Right atrium auricular region (tissue), 2 donors: ENCODE results near the gene WDR62. TPM values are rescaled to one million over a fixed set of nuclear protein-coding genes. Genes with fewer than 3 reads are reported as not detected.
"Not testable (repeated sequence)": the region's sequence is repeated elsewhere in the genome, so short reads cannot be mapped to it uniquely, and the experiment has no call there.

Source experiments
- DNase-seq: peaks from one replicate; pipeline ENCODE4 v3.0.0-alpha.2; 2019; ENCODE audit warnings: low spot score
- H3K27ac ChIP-seq, 2 donors: fragments of 200-600 bp; sonication (generic); 1 replicate in 1 of 2; 2 replicates in 1 of 2; pipeline ENCODE4 v1.5.1; 2016 to 2019
- H3K27me3 ChIP-seq, 2 donors: fragments of 200-600 bp; sonication (generic); one replicate each; pipeline versions ENCODE4 v1.5.1 to v1.6.0; 2017 to 2019
- H3K36me3 ChIP-seq: fragments of 200-600 bp; sonication (generic); one replicate; pipeline ENCODE4 v1.5.1; 2016
- H3K4me1 ChIP-seq, 2 donors: fragments of 200-600 bp; sonication (generic); one replicate each; pipeline versions ENCODE4 v1.5.1 to v1.6.0; 2017 to 2019
- H3K4me3 ChIP-seq, 2 donors: fragments of 200-600 bp; sonication (generic); 1 replicate in 1 of 2; 2 replicates in 1 of 2; pipeline ENCODE4 v1.5.1; 2017 to 2019; ENCODE audit warnings: mild to moderate bottlenecking in 1 of 2, moderate library complexity in 1 of 2
- H3K9me3 ChIP-seq, 2 donors: fragments of 200-600 bp; sonication (generic); one replicate each; pipeline ENCODE4 v1.5.1; 2019
- CTCF ChIP-seq, 2 donors: fragments of 200-600 bp; sonication (generic); IDR thresholded peaks; one replicate each; pipeline ENCODE4 v1.5.1; 2019; ENCODE audit warnings: antibody characterized with exemption in 2 of 2
- total RNA-seq, 2 donors: library from RNA; depleted of rRNA; stranded (reverse); fragments of >200 nt; gene quantifications; one replicate each; pipeline ENCODE4 v1.1.0, GENCODE V29; 2016

Gene WDR62
- total RNA-seq, 2 donors from 2014 or later, result 0.75 to 10.6 TPM

DNA sequence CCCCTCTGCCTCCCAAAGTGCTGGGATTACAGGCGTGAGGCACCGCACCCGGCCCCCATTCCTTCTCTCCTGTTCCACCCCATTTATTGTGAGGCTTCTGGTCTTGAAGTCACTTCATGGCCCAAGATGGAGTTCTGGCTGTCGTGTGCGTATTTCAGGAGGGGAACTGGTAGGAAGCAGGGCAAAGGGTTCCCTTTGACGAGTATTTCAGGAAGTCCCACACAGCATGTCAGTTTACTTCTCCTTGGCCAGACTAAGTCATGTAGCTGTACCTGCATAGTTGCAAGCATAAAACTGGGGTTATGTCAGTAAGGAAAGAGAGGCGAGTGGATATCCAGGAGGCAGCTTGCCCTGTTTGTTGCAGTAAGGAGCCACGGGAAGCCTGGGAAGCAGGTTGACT, 10.1 kb downstream of the WDR62 start:
- no peak for TF ChIP-seq CTCF (IDR thresholded peaks at IDR 0.05)
- DNase-seq, result no peak
- Histone ChIP-seq H3K9me3 (no peaks in the 10 kb centered on the region), H3K4me1 (no peaks in the 10 kb centered on the region), H3K4me3 (no peak overlapping the region), H3K27ac (no peak overlapping the region), H3K27me3 (no peaks in the 10 kb centered on the region), H3K36me3 (no peaks in the 10 kb centered on the region)

GRCh38 chr19:36067681-36068080, 13.0 kb downstream of the WDR62 start:
- Histone ChIP-seq H3K9me3 (no peaks in the 10 kb centered on the region), H3K27me3 (no peaks in the 10 kb centered on the region), H3K4me1 (peaks cover 0 to 9% of the 10 kb centered on the region in 2 donors), H3K27ac (no peak overlapping the region), H3K36me3 (no peaks in the 10 kb centered on the region), H3K4me3 (no peak overlapping the region)
- no peak for DNase-seq
- no peak for TF ChIP-seq CTCF (IDR thresholded peaks at IDR 0.05)

DNA sequence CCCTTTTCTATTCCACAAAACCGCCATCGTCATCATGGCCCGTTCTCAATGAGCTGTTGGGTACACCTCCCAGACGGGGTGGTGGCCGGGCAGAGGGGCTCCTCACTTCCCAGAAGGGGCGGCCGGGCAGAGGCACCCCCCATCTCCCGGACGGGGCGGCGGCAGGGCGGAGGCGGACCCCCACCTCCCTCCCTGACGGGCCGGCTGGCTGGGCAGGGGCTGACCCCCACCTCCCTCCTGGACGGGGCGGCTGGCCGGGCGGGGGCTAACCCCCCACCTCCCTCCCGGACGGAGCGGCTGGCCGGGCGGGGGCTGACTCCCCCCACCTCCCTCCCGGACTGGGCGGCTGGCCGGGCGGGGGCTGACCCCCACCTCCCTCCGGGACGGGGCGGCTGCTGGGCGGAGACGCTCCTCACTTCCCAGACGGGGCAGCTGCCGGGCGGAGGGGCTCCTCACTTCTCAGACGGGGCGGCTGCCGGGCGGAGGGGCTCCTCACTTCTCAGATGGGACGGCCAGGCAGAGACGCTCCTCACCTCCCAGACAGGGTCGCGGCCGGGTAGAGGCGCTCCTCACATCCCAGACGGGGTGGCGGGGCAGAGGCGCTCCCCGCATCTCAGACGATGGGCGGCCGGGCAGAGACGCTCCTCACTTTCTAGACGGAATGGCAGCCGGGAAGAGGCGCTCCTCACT, 14.3 kb downstream of the WDR62 start:
- not testable (repeated sequence) for H3K36me3 ChIP-seq, H3K4me1 ChIP-seq, H3K27ac ChIP-seq, H3K9me3 ChIP-seq, DNase-seq, H3K4me3 ChIP-seq, H3K27me3 ChIP-seq

- Histone ChIP-seq H3K27ac (no peak overlapping the region), H3K4me3 (no peak overlapping the region), H3K27me3 (no peaks in the 10 kb centered on the region), H3K9me3 (no peaks in the 10 kb centered on the region), H3K4me1 (peaks cover 0 to 9% of the 10 kb centered on the region in 2 donors), H3K36me3 (no peaks in the 10 kb centered on the region)
- DNase-seq, result no peak
- TF ChIP-seq CTCF (IDR thresholded peaks at IDR 0.05), result no peak
Measured at GRCh38 chr19:36072081-36072480, 17.4 kb downstream of the WDR62 start.

GRCh38 chr19:36073121-36073876, 18.6 kb downstream of the WDR62 start:
- DNase-seq, result no peak
- Histone ChIP-seq H3K27ac (no peak overlapping the region), H3K4me1 (peaks cover 0 to 9% of the 10 kb centered on the region in 2 donors), H3K9me3 (no peaks in the 10 kb centered on the region), H3K27me3 (no peaks in the 10 kb centered on the region), H3K4me3 (no peak overlapping the region), H3K36me3 (no peaks in the 10 kb centered on the region)
- TF ChIP-seq CTCF (IDR thresholded peaks at IDR 0.05), result no peak

GRCh38 chr19:36079389-36079945, 24.8 kb downstream of the WDR62 start:
- no peak for TF ChIP-seq CTCF (IDR thresholded peaks at IDR 0.05)
- Histone ChIP-seq H3K27me3 (no peaks in the 10 kb centered on the region), H3K9me3 (no peaks in the 10 kb centered on the region), H3K4me1 (peaks cover 0 to 8% of the 10 kb centered on the region in 2 donors), H3K36me3 (no peaks in the 10 kb centered on the region), H3K27ac (no peak overlapping the region), H3K4me3 (no peak overlapping the region)
- DNase-seq, result no peak
